Measurements from ENCODE around the gene PTPN13.
"Not testable (repeated sequence)": the region's sequence is repeated elsewhere in the genome, so short reads cannot be mapped to it uniquely, and the experiment has no call there.

The PTPN13 gene

GRCh38 chr4:86718152-86718551, 124.0 kb downstream of the PTPN13 start:
- no peak for DNase-seq (ENCODE audit: low spot score)

GRCh38 chr4:86719149-86719548, 125.0 kb downstream of the PTPN13 start:
- not testable (repeated sequence) for DNase-seq (ENCODE audit: low spot score)

GRCh38 chr4:86720508-86721068, 126.5 kb downstream of the PTPN13 start:
- peak; percentile 92 for DNase-seq (ENCODE audit: low spot score)

- no peak for DNase-seq (ENCODE audit: low spot score)
These were observed 127.3 kb downstream of the PTPN13 start for GRCh38 chr4:86721412-86721811.

DNA sequence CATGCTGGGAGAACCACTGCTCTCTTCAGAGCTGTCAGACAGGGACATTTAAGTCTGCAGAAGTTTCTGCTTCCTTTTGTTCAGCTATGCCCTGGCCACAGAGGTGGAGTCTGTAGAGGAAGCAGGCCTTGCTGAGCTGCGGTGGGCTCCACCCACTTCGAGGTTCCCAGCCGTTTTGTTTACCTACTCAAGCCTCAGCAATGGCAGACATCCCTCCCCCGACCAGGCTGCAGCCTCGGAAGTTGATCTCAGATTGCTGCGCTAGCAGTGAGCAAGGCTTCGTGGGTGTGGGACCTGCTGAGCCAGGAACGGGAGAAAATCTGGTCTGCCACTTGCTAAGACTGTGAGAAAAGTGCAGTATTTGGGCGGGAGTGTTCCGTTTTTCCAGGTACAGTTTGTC, 136.2 kb downstream of the PTPN13 start:
- DNase-seq (ENCODE audit: low spot score), result no peak

- peak; percentile 7 for DNase-seq (ENCODE audit: low spot score)
These were observed 143.1 kb downstream of the PTPN13 start for GRCh38 chr4:86737244-86737643.

DNA sequence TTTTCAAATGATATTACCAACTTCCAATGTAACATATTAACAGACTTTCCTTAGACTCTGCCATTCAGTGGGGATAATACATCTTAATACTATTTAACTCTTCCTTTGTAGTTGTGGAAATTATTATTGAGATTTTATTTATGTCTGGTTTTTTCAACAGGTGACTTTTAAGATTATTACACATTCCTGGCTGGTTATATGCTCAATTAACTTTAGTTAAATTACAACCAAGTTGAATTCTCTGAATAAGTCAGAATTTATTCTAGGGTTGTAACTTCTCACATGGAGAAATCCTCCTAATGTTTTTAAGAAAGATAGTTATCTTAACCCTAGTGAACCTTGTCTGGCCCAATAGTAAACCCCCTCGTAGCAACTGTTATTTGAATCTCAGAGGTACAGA, 147.7 kb downstream of the PTPN13 start:
- no peak for DNase-seq (ENCODE audit: low spot score)

DNA sequence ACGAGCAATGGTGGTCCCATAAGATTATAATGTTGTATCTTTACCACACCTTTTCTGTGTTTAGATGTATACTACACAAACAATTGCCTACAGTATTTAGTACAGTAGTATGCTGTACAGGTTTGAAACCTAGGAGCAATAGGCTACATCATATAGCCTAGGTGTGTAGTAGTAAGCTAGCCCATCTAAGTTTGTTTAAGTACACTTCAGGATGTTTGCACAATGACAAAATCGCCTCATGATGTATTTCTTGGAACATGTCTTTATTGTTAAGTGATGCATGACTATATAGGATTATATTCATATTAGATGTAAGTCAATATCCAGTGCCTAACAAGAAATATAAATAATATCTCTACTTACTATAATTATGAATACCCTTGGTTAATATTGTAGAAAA, 150.5 kb downstream of the PTPN13 start:
- DNase-seq (ENCODE audit: low spot score), result no peak

- DNase-seq (ENCODE audit: low spot score), result no peak
These were observed 155.0 kb downstream of the PTPN13 start for GRCh38 chr4:86749121-86749520.

DNA sequence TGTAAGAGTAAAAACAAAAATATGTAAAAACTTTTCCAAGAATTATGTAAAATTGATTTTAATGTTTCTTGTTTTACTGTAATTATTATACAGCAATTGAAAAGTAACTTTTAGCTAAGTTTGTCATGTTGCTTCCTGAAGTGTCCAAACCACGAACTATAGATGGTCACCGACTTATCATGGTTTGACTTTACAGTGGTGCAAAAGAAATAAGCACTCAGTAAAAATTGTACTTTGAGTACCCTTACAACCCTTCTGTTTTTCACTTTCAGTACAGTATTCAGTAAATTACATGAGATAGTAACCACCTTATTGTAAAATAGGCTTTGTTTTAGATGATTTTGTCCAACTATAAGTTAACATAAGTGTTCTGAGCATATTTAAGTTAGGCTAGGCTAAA, 161.3 kb downstream of the PTPN13 start:
- DNase-seq (ENCODE audit: low spot score), result no peak

GRCh38 chr4:86757468-86757867, 163.4 kb downstream of the PTPN13 start:
- no peak for DNase-seq (ENCODE audit: low spot score)

- DNase-seq (ENCODE audit: low spot score), result no peak
These were observed 165.2 kb downstream of the PTPN13 start for GRCh38 chr4:86759298-86759697.

GRCh38 chr4:86762649-86763048, 168.5 kb downstream of the PTPN13 start:
- DNase-seq (ENCODE audit: low spot score), result no peak

GRCh38 chr4:86769794-86770193, 175.7 kb downstream of the PTPN13 start:
- no peak for DNase-seq (ENCODE audit: low spot score)

DNA sequence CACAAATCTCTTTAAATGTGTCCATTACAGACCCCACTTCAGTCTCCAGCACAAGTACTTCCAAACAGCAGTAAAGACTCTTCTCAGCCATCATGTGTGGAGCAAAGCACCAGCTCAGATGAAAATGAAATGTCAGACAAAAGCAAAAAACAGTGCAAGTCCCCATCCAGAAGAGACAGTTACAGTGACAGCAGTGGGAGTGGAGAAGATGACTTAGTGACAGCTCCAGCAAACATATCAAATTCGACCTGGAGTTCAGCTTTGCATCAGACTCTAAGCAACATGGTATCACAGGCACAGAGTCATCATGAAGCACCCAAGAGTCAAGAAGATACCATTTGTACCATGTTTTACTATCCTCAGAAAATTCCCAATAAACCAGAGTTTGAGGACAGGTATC, 177.0 kb downstream of the PTPN13 start:
- no peak for DNase-seq (ENCODE audit: low spot score)

DNA sequence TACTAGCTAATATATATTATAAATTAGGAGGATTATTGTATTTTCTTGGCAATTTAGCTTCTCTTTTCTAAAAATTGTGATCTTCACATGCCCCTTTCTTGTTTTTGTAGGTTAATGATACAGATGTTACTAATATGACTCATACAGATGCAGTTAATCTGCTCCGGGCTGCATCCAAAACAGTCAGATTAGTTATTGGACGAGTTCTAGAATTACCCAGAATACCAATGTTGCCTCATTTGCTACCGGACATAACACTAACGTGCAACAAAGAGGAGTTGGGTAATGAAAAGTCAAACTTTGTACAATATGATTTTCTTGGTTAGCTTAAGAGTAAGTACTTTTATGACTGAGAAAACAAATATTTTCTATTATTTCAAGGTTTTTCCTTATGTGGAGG, 180.9 kb downstream of the PTPN13 start:
- no peak for DNase-seq (ENCODE audit: low spot score)

GRCh38 chr4:86778175-86778574, 184.1 kb downstream of the PTPN13 start:
- DNase-seq (ENCODE audit: low spot score), result no peak

DNA sequence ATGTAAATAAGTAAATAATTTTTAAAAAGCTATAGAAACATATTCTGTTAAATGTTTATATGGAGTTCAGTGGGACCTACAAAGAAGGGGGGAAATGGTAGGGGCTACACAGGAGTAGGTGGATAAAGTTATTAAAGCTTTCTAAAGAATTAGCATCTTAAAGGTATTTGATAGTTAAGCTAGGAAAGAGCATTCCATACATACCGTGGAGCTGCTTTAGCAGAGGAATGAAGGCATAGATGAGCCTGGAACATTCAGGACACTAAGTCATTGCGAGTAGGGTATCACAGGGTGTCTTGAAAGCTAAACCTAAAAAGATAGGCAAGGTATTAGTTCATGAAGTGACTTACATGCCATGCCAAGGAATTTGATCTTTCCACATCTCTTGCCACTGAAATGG, 194.7 kb downstream of the PTPN13 start:
- no peak for DNase-seq (ENCODE audit: low spot score)

GRCh38 chr4:86791126-86791525, 197.0 kb downstream of the PTPN13 start:
- no peak for DNase-seq (ENCODE audit: low spot score)

GRCh38 chr4:86809809-86810208, 215.7 kb downstream of the PTPN13 start:
- DNase-seq (ENCODE audit: low spot score), result no peak

GRCh38 chr4:86810847-86811246, 216.7 kb downstream of the PTPN13 start:
- DNase-seq (ENCODE audit: low spot score), result no peak

DNA sequence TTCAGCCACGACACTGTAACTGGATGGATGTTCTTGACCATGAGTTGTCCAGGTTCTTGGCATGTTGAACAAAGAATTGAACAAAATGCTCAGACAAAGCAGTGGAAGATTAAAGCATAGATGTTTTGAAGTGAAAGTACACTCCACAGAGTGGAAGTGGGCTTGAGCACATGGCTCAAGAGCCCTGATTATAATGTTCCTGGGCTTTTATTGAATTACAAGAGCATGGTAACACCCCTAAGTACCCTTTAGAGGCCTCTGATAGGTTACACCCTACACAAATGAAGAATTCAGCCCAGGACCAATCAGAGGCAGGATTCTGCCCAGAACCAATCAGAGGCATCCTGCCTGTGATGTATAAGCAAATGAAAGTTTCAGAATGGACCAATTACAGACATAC, 221.5 kb downstream of the PTPN13 start:
- no peak for DNase-seq (ENCODE audit: low spot score)

GRCh38 chr4:86816501-86817273, 222.6 kb downstream of the PTPN13 start:
- DNase-seq (ENCODE audit: low spot score), result no peak

GRCh38 chr4:86818211-86818610, 224.1 kb downstream of the PTPN13 start:
- no peak for DNase-seq (ENCODE audit: low spot score)

Measured in COLO829 (cell line).